ENCODE data around the gene ACTR5.
A peak's percentile ranks its signal among the peaks of the same experiment; 100 is the strongest.
"Not testable (repeated sequence)": the region's sequence is repeated elsewhere in the genome, so short reads cannot be mapped to it uniquely, and the experiment has no call there.

The ACTR5 gene

DNA sequence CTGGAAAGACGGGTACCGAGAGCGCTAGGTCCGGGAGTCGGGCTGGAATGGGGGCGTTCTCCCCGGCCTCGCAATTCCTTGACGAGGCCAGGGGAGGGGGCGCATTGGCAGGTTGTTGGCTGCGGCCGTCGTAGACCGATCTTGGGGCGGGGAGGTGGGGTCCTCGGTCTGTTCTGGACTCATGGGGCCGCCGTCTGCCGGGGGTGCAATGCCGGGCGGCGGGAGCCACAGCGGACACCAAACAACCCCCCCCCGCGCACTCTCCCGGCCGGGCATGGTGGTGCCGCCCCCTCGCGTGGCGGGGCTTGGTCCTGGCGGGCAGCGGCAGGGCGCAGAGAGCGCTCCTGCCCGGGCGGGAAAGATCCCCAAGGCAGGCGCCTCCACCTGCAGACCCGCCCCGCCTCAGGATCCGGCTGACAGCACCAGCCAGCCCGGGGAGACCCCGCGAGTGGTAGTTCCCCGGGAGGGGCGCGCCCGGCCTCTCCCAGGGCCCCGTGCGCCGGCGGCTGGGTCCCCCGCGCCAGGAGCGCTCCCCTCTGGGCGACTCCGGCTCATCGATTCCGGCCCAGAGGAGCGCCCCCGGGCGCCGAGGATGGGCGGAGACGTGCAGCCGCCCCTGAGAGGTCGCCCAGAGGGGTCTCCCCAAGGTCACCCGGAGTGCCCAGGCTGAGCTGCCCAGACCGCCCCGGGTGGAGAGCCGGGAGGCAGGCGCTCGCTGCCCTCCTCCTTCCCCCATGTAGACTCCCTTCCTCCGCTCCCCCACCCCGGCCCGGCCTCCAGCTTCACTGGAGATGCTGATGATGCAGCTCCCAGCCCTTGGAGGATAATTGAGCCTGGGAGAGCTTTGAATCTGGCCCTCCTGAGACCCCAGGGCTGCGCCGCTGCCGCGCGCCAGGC, 57.9 kb downstream of the ACTR5 start:
- peak; percentile 43 for DNase-seq

DNA sequence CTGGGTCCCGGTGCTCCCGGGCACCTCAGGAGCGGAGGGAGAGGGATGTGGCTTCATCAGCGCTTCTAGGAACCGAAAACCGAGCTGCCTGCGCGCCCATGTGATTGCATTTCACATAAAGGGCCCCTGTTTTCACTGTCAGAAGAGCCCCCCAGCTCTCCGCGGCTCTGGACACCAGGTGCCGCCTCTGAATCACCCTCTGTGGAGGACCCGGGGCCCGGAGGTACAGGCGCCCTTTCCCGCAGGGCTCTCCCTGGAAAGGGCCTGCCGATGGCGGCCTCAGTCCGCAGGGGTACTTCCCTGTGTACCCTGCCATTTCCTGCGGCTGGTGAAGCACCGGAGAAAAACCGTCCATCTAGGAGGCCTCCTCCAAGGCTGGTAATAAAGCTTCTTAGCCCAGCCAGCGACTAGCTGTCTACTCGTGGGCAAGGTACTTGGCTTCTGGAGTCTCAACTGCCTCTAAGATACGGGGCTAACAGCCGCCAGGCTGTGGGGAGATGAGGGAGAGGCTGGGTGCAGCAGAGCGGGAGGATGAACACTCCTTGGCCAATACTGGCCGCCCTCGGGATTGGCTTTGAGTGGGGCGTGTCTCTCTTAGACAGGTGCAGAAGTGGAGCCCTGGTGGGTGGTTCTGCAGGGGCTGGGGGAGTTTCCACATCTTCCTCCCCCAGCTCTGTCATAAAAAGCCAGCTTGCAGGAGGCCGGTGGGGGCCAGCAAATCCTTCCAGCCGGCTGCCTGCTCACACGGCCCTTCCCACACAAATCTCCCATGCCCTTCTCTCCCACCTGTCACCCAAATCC, 58.8 kb downstream of the ACTR5 start:
- peak; percentile 42 for DNase-seq

DNA sequence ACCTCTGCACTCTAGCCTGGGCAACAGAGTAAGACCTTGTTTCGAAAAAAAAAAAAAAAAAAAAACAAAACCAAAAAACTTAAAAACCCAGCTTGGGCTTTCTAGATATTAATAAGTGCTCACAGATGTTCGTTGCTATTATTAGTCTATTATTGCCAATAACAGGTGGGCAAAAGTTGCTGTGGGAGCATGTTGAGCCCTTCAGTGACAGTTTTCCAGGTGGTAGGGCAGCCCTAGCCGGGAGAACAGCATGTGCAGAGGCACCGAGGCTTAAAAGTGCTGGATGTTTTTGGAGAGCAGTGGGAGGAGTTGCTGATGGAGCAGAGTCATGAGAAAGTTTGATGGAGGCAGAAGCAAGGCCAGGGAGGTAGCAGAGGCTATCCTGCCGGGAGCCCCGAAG, 61.7 kb downstream of the ACTR5 start:
- no peak for DNase-seq

DNA sequence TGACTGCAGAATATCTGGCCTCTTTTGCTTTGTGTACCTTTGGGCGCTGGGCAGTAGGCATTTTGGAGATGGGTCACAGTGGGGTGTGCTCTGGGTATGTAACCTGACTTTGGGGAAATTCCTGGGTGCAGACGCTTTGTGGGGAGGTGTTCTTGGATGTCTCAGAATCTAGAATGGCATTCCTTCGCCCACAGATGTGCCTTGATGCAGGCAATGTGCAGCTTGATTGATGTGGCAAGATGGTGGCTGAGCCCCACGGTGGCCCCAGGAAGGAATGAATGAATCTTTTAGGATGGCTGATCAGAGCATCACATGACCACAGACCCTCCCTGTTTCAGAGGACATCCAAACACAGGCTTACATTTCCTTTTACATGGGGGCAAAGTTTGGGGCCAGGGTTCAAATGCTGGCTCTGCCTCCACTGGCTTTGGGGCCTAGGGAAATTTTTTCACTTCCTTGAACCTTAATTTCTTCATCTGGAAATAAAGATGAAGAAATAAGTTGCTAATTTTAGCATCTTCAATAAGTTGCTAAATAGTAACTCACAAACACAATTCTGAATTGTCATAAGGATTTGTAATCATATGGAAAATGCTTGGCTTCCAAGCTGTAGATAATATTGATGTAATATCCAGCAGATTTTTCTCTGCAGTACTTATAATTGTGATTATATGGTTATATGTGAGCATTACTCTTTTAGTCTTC, 62.8 kb downstream of the ACTR5 start:
- no peak for DNase-seq

GRCh38 chr20:38811769-38812168, 63.5 kb downstream of the ACTR5 start:
- DNase-seq: no peak

DNA sequence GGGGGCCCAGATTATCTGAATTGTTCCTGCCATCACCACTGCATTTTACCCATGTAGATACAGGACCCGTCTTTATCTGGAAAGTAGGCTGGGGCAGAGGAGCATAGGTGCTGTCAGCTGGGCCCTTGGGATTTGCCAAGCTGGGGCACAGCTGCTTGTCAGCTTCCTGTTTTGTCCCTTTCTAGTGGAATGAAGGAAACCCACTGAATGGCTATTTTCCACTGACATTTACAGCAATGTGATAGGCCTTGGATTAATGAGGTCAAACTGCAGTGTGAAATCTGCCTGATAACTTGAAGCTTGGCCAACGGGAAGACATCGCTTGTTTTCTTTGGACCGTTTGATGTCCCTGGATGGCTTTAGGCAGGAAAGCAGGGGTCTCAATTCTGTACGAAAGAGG, 63.9 kb downstream of the ACTR5 start:
- no peak for DNase-seq

DNA sequence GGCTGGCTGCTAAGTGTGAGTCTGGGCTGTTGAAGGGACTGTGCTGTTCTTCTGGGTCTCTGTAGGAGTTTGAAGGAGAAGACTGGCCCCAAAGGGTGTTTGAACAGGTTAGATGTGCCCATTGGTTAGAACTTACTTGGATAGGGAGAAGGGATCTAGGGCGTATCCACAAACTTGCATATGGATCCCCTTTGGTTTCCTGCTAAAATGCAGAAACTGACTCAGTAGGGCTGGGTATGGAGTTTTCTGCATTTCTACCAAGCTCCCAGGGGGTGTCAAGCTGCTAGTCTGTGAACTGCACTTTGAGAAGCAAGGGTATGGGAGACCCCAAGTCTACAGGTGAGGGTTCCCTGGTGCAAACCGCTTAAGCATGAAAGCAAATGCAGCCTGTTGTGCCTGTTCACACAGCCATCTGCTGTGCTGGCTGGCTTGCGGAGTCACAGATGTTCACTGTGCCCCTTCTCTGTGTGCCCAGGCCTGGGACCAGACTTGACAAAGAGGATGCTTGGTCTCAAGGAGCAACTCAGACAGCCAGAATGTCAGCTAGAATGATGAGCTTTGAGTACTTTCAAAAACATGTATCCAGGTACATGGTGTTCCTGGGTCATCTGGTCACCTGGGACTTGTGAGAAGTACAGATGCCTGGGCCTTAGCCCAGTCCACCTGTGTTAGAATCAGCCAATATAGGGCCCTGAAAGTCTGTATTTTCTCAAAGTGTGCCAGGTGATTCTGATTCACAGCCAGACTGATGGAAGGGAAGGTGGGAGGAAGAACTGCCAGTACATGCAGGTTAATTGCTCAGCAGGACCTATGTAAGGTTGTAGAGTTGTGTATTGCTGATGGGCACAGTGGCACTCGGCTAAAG, 64.7 kb downstream of the ACTR5 start:
- no peak for DNase-seq

- not testable (repeated sequence) for DNase-seq
These were observed 65.3 kb downstream of the ACTR5 start for GRCh38 chr20:38813574-38813962.

- DNase-seq: no peak
These were observed 67.2 kb downstream of the ACTR5 start for GRCh38 chr20:38815446-38815845.

- no peak for DNase-seq
These were observed 70.1 kb downstream of the ACTR5 start for GRCh38 chr20:38818113-38819065.
